Stomach smooth muscle (tissue), 2 donors: ENCODE results near the gene FRMD3.

Source experiments
- H3K27ac ChIP-seq: one replicate; pipeline ENCODE4 v1.7.0; 2013; ENCODE audit warnings: mild to moderate bottlenecking, low read length, inconsistent platforms
- H3K27me3 ChIP-seq, 2 donors: one replicate each; pipeline ENCODE4 v1.7.0; 2013; ENCODE audit warnings: low read length in 2 of 2; ENCODE audit not compliant: insufficient read depth in 2 of 2, control insufficient read depth in 1 of 2
- H3K36me3 ChIP-seq, 2 donors: one replicate each; pipeline ENCODE4 v1.7.0; 2013; ENCODE audit warnings: low read length in 2 of 2; ENCODE audit not compliant: control insufficient read depth in 2 of 2, insufficient read depth in 2 of 2
- H3K4me1 ChIP-seq: one replicate; pipeline ENCODE4 v1.7.0; 2013; ENCODE audit warnings: low read length; ENCODE audit not compliant: control insufficient read depth, insufficient read depth
- H3K4me3 ChIP-seq, 2 donors: one replicate each; pipeline ENCODE4 v1.7.0; 2013; ENCODE audit warnings: low read length in 2 of 2
- H3K9ac ChIP-seq, 2 donors: one replicate each; pipeline ENCODE4 v1.7.0; 2013; ENCODE audit warnings: low read length in 2 of 2, mild to moderate bottlenecking in 1 of 2
- H3K9me3 ChIP-seq, 2 donors: one replicate each; pipeline ENCODE4 v1.7.0; 2013; ENCODE audit warnings: low read length in 2 of 2; ENCODE audit not compliant: control insufficient read depth in 2 of 2
- donor health status: healthy.
- donor health status: Pancreatic carcinoma.

The FRMD3 gene

DNA sequence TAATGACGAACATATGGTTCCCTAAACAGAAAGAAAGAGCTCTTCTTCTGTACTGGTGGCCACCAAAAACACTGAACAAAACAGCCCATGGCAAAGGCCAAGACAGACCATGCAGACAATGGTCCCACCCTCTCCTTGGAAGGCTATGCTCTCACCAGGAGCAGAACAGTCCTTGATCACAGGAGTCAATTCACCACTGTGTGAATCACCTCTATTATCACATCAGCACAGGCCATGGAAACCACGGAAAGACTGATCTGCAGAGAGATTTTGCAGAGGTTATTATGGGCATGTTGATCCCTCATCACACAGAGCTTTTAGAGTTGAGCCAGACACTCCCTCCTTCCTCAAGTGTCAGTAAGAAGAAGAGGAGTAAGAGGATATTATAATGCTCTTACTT is 341.3 kb downstream of the FRMD3 start:
- no peaks in the 10 kb centered on the region for H3K36me3 ChIP-seq
- no peak overlapping the region for H3K27ac ChIP-seq
- H3K9ac ChIP-seq, result no peak overlapping the region
- no peaks in the 10 kb centered on the region for H3K4me1 ChIP-seq
- H3K4me3 ChIP-seq, result no peak overlapping the region
- H3K27me3 ChIP-seq, result peaks cover 2 to 7% of the 10 kb centered on the region in 2 donors
- H3K9me3 ChIP-seq, result no peaks in the 10 kb centered on the region
